ENCODE measurements around the gene PTPRK. TPM values are rescaled to one million over a fixed set of nuclear protein-coding genes. Genes with fewer than 3 reads are reported as not detected.

Gene PTPRK
- polyA plus RNA-seq, 2 donors = 4.3 to 5.1 TPM

DNA sequence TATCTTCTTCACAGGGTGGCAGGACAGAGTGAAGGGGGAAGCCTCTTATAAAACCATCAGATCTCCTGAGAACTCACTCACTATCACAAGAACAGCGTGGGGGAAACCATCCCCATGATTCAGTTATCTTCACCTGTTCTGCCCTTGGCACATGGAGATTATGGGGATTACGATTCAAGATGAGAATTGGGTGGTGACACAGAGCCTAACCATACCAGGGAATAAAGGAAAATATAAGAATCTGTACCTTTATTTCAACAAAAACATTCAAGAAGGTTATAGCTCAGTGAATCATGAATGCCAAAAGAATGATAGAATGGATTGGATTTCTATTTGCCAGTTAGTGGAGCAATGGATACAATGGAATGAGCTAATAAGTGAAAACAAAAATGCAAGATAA, 214.4 kb downstream of the PTPRK start:
- WGBS, 2 donors = 94 to 98% methylated on average over 2 of the region's 2 CpGs

GRCh38 chr6:128305228-128305627, 215.2 kb downstream of the PTPRK start:
- no peaks in the 10 kb centered on the region for H3K27me3 ChIP-seq (ENCODE audit: control insufficient read depth in 1 of 2, insufficient read depth in 2 of 2, low read length in 2 of 2)
- H3K4me1 ChIP-seq (ENCODE audit: control insufficient read depth in 2 of 2, insufficient read depth in 2 of 2, low read length in 1 of 2) = no peaks in the 10 kb centered on the region
- H3K36me3 ChIP-seq (ENCODE audit: control insufficient read depth in 2 of 2, insufficient read depth in 2 of 2, low read length in 1 of 2) = no peaks in the 10 kb centered on the region
- no peak overlapping the region for H3K27ac ChIP-seq (ENCODE audit: low read depth in 2 of 2, low read length in 1 of 2)
- 56 to 84% methylated on average over 1 of the region's 1 CpG for WGBS, 2 donors
- H3K9me3 ChIP-seq (ENCODE audit: control insufficient read depth in 2 of 2, insufficient read depth in 1 of 2, low read depth in 1 of 2, low read length in 1 of 2) = no peaks in the 10 kb centered on the region
- no peak overlapping the region for H3K4me3 ChIP-seq (ENCODE audit: low read depth in 1 of 2, low read length in 2 of 2)

More for the DNA sequence above, 214.4 kb downstream of the PTPRK start:
- Histone ChIP-seq H3K4me3 (ENCODE audit: low read depth in 1 of 2, low read length in 2 of 2) (no peak overlapping the region), H3K4me1 (ENCODE audit: control insufficient read depth in 2 of 2, insufficient read depth in 2 of 2, low read length in 1 of 2) (no peaks in the 10 kb centered on the region), H3K9me3 (ENCODE audit: control insufficient read depth in 2 of 2, insufficient read depth in 1 of 2, low read depth in 1 of 2, low read length in 1 of 2) (no peaks in the 10 kb centered on the region), H3K36me3 (ENCODE audit: control insufficient read depth in 2 of 2, insufficient read depth in 2 of 2, low read length in 1 of 2) (no peaks in the 10 kb centered on the region), H3K27ac (ENCODE audit: low read depth in 2 of 2, low read length in 1 of 2) (no peak overlapping the region), H3K27me3 (ENCODE audit: control insufficient read depth in 1 of 2, insufficient read depth in 2 of 2, low read length in 2 of 2) (no peaks in the 10 kb centered on the region)

DNA sequence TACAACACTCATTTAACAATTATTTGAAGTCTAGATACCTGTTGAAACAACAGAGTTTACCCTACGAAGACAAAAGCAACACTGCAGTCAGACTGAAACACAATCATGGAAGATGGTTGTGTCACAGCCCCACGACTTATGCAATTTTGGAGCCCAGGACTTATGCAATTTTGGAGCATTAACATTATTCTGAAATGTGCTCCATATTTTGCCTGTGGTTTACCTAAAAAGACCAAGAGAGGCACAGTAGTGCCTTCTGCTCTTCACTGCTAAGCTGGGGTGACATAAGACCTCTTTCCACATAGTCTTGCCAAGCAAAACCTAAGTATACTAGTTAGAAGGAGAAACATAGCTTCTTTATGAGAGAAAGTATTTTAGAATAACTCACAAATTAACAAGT, 216.5 kb downstream of the PTPRK start:
- Histone ChIP-seq H3K4me1 (ENCODE audit: control insufficient read depth in 2 of 2, insufficient read depth in 2 of 2, low read length in 1 of 2) (no peaks in the 10 kb centered on the region), H3K27me3 (ENCODE audit: control insufficient read depth in 1 of 2, insufficient read depth in 2 of 2, low read length in 2 of 2) (no peaks in the 10 kb centered on the region), H3K36me3 (ENCODE audit: control insufficient read depth in 2 of 2, insufficient read depth in 2 of 2, low read length in 1 of 2) (no peaks in the 10 kb centered on the region), H3K9me3 (ENCODE audit: control insufficient read depth in 2 of 2, insufficient read depth in 1 of 2, low read depth in 1 of 2, low read length in 1 of 2) (no peaks in the 10 kb centered on the region), H3K27ac (ENCODE audit: low read depth in 2 of 2, low read length in 1 of 2) (no peak overlapping the region), H3K4me3 (ENCODE audit: low read depth in 1 of 2, low read length in 2 of 2) (no peak overlapping the region)
- 86 to 94% methylated on average over 2 of the region's 2 CpGs for WGBS, 2 donors

DNA sequence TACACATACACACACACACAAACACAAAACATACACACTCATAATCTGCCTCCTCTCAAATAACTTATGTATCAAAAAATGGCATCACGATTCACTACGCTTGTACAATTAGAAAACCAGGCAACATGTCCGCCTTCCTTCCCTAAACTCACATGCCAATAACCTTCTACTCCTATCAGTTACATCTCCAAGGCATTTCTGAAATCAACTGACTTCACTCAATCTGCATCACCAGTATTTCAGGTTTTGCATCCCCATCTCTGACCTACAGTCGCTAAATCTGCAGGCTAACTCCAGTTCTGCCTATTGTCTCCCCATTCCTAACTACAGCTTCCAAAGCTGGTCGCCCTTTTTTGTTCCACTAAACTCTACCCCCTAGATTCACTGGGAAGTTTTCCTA, 217.5 kb downstream of the PTPRK start:
- no peak overlapping the region for H3K27ac ChIP-seq (ENCODE audit: low read depth in 2 of 2, low read length in 1 of 2)
- no peaks in the 10 kb centered on the region for H3K9me3 ChIP-seq (ENCODE audit: control insufficient read depth in 2 of 2, insufficient read depth in 1 of 2, low read depth in 1 of 2, low read length in 1 of 2)
- H3K36me3 ChIP-seq (ENCODE audit: control insufficient read depth in 2 of 2, insufficient read depth in 2 of 2, low read length in 1 of 2) = no peaks in the 10 kb centered on the region
- 94 to 99% methylated on average over 5 of the region's 5 CpGs for WGBS, 2 donors
- H3K27me3 ChIP-seq (ENCODE audit: control insufficient read depth in 1 of 2, insufficient read depth in 2 of 2, low read length in 2 of 2) = no peaks in the 10 kb centered on the region
- H3K4me1 ChIP-seq (ENCODE audit: control insufficient read depth in 2 of 2, insufficient read depth in 2 of 2, low read length in 1 of 2) = no peaks in the 10 kb centered on the region
- no peak overlapping the region for H3K4me3 ChIP-seq (ENCODE audit: low read depth in 1 of 2, low read length in 2 of 2)

DNA sequence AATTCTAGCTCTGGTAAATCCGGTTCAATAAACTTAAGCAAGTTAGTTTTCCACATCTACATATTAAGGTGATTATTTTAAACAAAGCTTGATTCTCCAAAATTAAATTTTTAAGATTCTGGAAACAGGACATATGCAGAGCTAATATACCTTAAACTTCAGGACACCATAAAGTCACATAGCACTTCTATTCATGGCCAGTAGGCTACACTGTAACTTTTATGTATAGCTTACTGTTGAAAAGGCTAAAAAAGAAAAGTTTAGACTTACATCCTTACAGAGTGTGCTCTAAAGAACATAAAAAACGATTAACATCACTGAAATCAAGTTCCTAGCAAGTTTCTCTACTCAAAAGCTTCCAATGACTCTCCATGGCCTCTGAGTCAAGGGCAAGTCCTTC, 224.7 kb downstream of the PTPRK start:
- WGBS, 2 donors = 82 to 87% methylated on average over 2 of the region's 2 CpGs

GRCh38 chr6:128290221-128290620, 230.2 kb downstream of the PTPRK start:
- H3K4me1 ChIP-seq (ENCODE audit: control insufficient read depth in 2 of 2, insufficient read depth in 2 of 2, low read length in 1 of 2) = no peaks in the 10 kb centered on the region
- 89 to 91% methylated on average over 2 of the region's 2 CpGs for WGBS, 2 donors
- H3K27me3 ChIP-seq (ENCODE audit: control insufficient read depth in 1 of 2, insufficient read depth in 2 of 2, low read length in 2 of 2) = peaks cover 0 to 2% of the 10 kb centered on the region in 2 donors
- no peaks in the 10 kb centered on the region for H3K36me3 ChIP-seq (ENCODE audit: control insufficient read depth in 2 of 2, insufficient read depth in 2 of 2, low read length in 1 of 2)
- no peaks in the 10 kb centered on the region for H3K9me3 ChIP-seq (ENCODE audit: control insufficient read depth in 2 of 2, insufficient read depth in 1 of 2, low read depth in 1 of 2, low read length in 1 of 2)
- no peak overlapping the region for H3K4me3 ChIP-seq (ENCODE audit: low read depth in 1 of 2, low read length in 2 of 2)
- no peak overlapping the region for H3K27ac ChIP-seq (ENCODE audit: low read depth in 2 of 2, low read length in 1 of 2)

More for the DNA sequence above, 224.7 kb downstream of the PTPRK start:
- no peaks in the 10 kb centered on the region for H3K9me3 ChIP-seq (ENCODE audit: control insufficient read depth in 2 of 2, insufficient read depth in 1 of 2, low read depth in 1 of 2, low read length in 1 of 2)
- H3K4me3 ChIP-seq (ENCODE audit: low read depth in 1 of 2, low read length in 2 of 2) = no peak overlapping the region
- H3K36me3 ChIP-seq (ENCODE audit: control insufficient read depth in 2 of 2, insufficient read depth in 2 of 2, low read length in 1 of 2) = no peaks in the 10 kb centered on the region
- H3K4me1 ChIP-seq (ENCODE audit: control insufficient read depth in 2 of 2, insufficient read depth in 2 of 2, low read length in 1 of 2) = no peaks in the 10 kb centered on the region
- peaks cover 0 to 2% of the 10 kb centered on the region in 2 donors for H3K27me3 ChIP-seq (ENCODE audit: control insufficient read depth in 1 of 2, insufficient read depth in 2 of 2, low read length in 2 of 2)
- H3K27ac ChIP-seq (ENCODE audit: low read depth in 2 of 2, low read length in 1 of 2) = no peak overlapping the region

DNA sequence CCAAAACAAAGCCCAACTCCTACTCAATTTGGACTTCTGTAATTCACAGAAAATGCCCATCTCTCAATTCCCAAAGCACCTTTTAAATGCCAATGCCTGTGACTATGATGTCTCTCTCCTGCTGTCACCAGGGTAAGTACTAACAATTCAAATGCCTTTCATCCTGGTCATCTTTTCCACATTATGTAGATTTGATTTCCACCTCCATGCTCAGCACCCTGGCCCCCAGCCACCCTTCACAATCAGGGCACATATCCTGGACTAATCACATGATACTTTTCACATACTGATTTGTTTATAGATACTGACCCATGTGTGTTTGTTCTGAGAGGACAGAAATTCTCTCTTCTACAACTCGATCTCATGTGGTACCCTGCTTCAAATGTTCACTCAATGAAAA, 236.3 kb downstream of the PTPRK start:
- H3K4me3 ChIP-seq (ENCODE audit: low read depth in 1 of 2, low read length in 2 of 2) = no peak overlapping the region
- H3K4me1 ChIP-seq (ENCODE audit: control insufficient read depth in 2 of 2, insufficient read depth in 2 of 2, low read length in 1 of 2) = no peaks in the 10 kb centered on the region
- no peaks in the 10 kb centered on the region for H3K36me3 ChIP-seq (ENCODE audit: control insufficient read depth in 2 of 2, insufficient read depth in 2 of 2, low read length in 1 of 2)
- 61 to 79% methylated on average over 1 of the region's 1 CpG for WGBS, 2 donors
- no peaks in the 10 kb centered on the region for H3K27me3 ChIP-seq (ENCODE audit: control insufficient read depth in 1 of 2, insufficient read depth in 2 of 2, low read length in 2 of 2)
- no peaks in the 10 kb centered on the region for H3K9me3 ChIP-seq (ENCODE audit: control insufficient read depth in 2 of 2, insufficient read depth in 1 of 2, low read depth in 1 of 2, low read length in 1 of 2)
- no peak overlapping the region for H3K27ac ChIP-seq (ENCODE audit: low read depth in 2 of 2, low read length in 1 of 2)

DNA sequence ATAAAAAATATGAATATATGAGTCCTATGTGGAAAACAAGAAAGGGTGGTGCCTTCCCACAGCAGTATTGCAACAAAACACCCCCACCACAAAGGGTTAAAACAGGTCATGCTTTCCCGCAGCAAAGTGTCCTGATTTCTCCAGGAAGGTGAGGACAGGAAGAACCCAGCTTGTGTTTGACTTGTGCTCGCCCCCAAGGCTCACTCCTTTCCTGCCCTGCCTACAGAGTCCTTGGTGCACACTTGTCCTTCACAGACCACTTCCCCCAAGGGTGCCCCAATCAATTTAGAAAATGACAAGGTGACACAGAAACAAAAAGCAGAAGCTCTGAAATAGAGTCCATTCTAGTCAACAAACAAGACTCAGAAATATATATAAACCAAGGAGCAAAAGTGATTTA, 237.4 kb downstream of the PTPRK start:
- 66 to 73% methylated on average over 2 of the region's 2 CpGs for WGBS, 2 donors
- Histone ChIP-seq H3K27me3 (ENCODE audit: control insufficient read depth in 1 of 2, insufficient read depth in 2 of 2, low read length in 2 of 2) (no peaks in the 10 kb centered on the region), H3K4me1 (ENCODE audit: control insufficient read depth in 2 of 2, insufficient read depth in 2 of 2, low read length in 1 of 2) (no peaks in the 10 kb centered on the region), H3K9me3 (ENCODE audit: control insufficient read depth in 2 of 2, insufficient read depth in 1 of 2, low read depth in 1 of 2, low read length in 1 of 2) (no peaks in the 10 kb centered on the region), H3K36me3 (ENCODE audit: control insufficient read depth in 2 of 2, insufficient read depth in 2 of 2, low read length in 1 of 2) (no peaks in the 10 kb centered on the region), H3K4me3 (ENCODE audit: low read depth in 1 of 2, low read length in 2 of 2) (no peak overlapping the region), H3K27ac (ENCODE audit: low read depth in 2 of 2, low read length in 1 of 2) (no peak overlapping the region)

DNA sequence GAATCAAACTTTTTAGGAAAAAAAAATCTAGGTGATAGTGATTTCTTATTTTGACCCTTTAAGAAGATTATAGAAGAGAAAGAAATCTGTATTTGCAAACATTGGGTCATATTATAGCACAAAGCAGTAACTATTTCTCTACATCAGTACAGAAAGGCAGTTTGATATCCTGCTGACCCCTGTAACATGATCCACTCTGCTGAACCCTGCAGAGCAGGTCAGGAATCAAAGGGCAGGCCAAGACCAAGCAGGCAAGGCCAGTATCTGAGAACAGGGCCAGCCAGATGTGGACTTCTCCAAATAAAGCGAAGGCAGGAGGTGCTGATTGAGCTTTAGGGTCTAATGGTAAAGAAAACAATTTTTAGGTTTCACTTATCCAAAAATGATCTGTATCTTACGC, 239.4 kb downstream of the PTPRK start:
- no peaks in the 10 kb centered on the region for H3K36me3 ChIP-seq (ENCODE audit: control insufficient read depth in 2 of 2, insufficient read depth in 2 of 2, low read length in 1 of 2)
- H3K27ac ChIP-seq (ENCODE audit: low read depth in 2 of 2, low read length in 1 of 2) = no peak overlapping the region
- H3K4me1 ChIP-seq (ENCODE audit: control insufficient read depth in 2 of 2, insufficient read depth in 2 of 2, low read length in 1 of 2) = no peaks in the 10 kb centered on the region
- H3K27me3 ChIP-seq (ENCODE audit: control insufficient read depth in 1 of 2, insufficient read depth in 2 of 2, low read length in 2 of 2) = no peaks in the 10 kb centered on the region
- no peaks in the 10 kb centered on the region for H3K9me3 ChIP-seq (ENCODE audit: control insufficient read depth in 2 of 2, insufficient read depth in 1 of 2, low read depth in 1 of 2, low read length in 1 of 2)
- no peak overlapping the region for H3K4me3 ChIP-seq (ENCODE audit: low read depth in 1 of 2, low read length in 2 of 2)
- 98 to 100% methylated on average over 2 of the region's 2 CpGs for WGBS, 2 donors

DNA sequence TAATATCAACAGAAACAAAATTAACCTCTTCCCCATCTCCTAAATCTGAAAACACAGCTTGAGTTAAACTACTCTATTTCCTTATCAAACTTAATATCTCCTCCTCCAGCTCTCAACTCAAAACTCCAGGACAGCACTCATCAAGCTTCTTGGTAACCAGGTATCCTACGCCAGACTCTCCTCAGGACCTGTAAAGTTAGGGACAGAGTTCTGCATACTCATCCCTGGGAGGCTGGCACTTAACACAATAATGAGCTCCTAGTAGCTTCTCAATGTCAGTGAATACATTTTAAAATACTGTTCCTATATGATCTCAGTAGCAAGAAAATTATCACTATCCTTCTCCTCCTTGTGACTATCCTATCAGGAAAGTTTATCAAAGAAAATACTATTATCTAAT, 240.3 kb downstream of the PTPRK start:
- no peaks in the 10 kb centered on the region for H3K9me3 ChIP-seq (ENCODE audit: control insufficient read depth in 2 of 2, insufficient read depth in 1 of 2, low read depth in 1 of 2, low read length in 1 of 2)
- H3K27me3 ChIP-seq (ENCODE audit: control insufficient read depth in 1 of 2, insufficient read depth in 2 of 2, low read length in 2 of 2) = no peaks in the 10 kb centered on the region
- no peaks in the 10 kb centered on the region for H3K36me3 ChIP-seq (ENCODE audit: control insufficient read depth in 2 of 2, insufficient read depth in 2 of 2, low read length in 1 of 2)
- WGBS, 2 donors = 97 to 100% methylated on average over 1 of the region's 1 CpG
- H3K27ac ChIP-seq (ENCODE audit: low read depth in 2 of 2, low read length in 1 of 2) = no peak overlapping the region
- H3K4me3 ChIP-seq (ENCODE audit: low read depth in 1 of 2, low read length in 2 of 2) = no peak overlapping the region
- no peaks in the 10 kb centered on the region for H3K4me1 ChIP-seq (ENCODE audit: control insufficient read depth in 2 of 2, insufficient read depth in 2 of 2, low read length in 1 of 2)

Measured in esophagus (tissue), 2 donors.